Liver (tissue), 3 donors: ENCODE results near the gene EFHD2.

Experiments used
- CTCF ChIP-seq: fragments of 150-350 bp; IDR thresholded peaks from 2 replicates; pipeline ENCODE4 v1.5.1; 2017; ENCODE audit warnings: improper control_type of control experiment, low read depth, low read length; ENCODE audit not compliant: missing input control
- NR2F2 ChIP-seq: IDR thresholded peaks from 2 replicates; pipeline ENCODE4 v1.6.1; 2016; ENCODE audit warnings: antibody characterized with exemption
- SP1 ChIP-seq: IDR thresholded peaks from 2 replicates; pipeline ENCODE4 v1.6.1; 2018; ENCODE audit warnings: antibody characterized with exemption, mild to moderate bottlenecking
- donor health status: healthy.
- donor health status: healthy.

DNA sequence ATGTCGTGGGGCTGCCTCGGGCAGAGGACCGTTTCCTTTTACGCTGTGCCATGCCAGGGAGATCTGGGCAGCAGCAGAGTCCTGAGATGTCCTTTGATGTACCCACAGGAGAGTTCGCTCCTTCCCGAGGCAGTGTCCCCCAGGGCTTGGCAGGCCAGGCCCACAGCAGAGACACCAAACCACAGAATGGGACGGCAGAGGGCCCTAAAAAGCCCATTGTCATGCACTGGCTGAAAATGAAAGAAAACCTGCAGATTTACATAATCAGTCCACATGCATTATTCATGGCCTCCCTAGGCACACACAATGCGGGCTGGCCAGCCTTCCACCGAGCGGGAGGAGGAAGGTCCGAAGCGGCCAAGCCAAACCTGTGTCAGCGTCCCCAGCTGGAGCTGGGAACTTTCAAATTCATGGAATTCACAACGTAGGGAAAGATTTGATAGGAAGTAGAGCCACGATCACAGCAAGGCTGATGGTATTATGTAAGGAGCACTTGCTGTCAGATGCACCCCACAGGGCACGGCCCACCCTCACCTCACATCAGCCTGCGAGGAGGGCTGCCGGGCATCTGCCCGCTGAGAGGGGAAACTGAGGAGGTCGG is 25.3 kb upstream of the EFHD2 start:
- TF ChIP-seq NR2F2 (no peak), SP1 (no peak), CTCF (no peak)
